HG02571 (cell line): ENCODE data around the gene AP4M1.
"Not testable (repeated sequence)": the region's sequence is repeated elsewhere in the genome, so short reads cannot be mapped to it uniquely, and the experiment has no call there.

ENCODE experiments used
- ATAC-seq: cut with Tn5 transposase; IDR thresholded peaks from one replicate; pipeline ENCODE4 v1.9.1; 2021; ENCODE audit warnings: mild to moderate bottlenecking, moderate library complexity; ENCODE audit not compliant: unreplicated experiment

The AP4M1 gene

DNA sequence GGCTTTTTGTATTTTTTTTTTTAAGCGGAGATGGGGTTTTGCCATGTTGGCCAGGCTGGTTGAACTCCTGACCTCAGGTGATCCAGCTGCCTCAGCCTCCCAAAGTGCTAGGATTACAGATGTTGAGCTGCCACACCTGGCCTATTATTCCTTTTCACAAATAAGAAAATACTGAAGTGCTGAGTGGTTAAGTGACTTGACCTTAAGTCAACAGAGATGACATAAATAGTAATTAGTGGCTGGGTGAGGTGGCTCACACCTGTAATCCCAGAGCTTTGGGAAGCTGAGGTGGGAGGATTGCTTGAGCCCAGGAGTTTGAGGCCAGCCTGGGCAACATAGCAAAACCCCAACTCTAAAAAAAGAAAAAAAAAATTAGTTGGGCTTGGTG lies 28.8 kb downstream of the AP4M1 start:
- ATAC-seq = not testable (repeated sequence)

DNA sequence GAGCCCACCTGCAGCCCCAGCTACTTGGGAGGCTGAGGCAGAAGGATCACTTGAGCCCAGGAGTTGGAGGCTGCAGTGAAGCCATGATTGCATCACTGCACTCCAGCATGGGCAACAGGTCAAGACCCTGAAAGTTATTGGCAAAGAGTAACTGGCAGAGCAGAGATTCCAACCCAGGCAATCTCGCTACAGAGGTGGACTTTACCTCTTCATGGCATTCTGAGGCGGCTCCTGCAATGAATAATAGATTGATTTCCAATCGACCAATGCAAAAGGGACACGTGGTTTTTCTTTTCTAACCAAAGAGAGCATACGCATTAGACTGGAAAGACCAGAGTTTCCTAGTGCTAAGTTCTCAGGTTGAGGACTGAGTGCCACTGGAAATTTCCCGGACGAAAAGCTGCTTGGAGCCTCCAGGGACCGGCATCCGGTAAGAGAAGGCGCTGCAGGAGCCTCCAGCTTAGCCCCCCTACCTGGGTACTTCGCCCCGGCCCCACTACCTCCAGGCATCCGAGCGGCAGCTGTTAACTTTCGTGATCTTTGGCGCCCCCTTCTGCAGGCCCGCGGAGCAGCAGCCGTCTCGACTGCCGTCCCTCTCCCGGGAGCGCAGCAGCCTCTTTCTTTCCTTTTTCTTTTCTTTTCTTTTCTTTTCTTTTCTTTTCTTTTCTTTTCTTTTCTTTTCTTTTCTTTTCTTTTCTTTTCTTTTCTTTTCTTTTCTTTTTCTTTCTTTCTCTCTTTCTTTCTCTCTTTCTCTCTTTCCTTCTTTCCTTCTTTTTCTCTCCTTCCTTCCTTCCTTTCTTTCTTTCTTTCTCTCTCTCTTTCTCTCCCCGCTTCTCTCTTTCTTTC lies 29.4 kb downstream of the AP4M1 start:
- no peak for ATAC-seq

DNA sequence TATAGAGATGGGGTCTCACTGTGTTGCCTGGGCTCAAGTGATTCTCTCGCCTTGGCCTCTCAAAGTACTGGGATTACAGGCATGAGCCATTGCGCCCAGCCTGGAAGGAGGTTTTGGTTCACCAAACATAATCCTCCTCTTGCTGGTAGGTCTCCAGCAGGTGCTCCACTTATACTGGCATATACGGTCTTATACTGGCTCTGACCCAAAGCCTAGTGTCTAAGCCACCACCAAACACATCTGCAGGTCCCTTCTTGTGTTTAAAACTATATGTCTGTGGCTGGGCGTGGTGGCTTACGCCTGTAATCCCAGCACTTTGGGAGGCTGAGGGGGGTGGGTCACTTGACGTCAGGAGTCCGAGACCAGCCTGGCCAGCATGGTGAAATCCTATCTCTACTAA lies 30.7 kb downstream of the AP4M1 start:
- no peak for ATAC-seq

DNA sequence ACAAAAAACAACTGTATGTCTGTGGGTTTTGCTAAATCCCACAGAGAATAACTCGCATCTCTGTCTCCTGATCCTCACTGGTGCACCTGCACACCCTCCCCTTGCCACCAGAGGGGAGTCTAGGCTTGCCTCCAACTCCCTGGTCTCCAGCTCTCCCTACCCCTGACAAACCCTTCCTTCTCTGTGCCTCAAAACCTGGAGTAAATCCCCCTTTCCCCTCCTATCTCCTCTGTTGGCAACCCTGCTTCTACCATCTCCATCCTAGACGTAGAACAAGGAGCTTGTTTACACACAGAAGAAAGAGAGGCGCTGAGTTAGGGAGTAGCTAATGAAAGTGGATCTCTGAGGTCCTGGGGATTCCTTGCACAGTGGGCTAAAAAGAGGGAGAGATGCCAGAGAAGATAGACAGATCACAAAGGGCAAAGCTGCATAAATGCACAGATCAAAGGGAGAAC lies 31.3 kb downstream of the AP4M1 start:
- ATAC-seq = no peak

DNA sequence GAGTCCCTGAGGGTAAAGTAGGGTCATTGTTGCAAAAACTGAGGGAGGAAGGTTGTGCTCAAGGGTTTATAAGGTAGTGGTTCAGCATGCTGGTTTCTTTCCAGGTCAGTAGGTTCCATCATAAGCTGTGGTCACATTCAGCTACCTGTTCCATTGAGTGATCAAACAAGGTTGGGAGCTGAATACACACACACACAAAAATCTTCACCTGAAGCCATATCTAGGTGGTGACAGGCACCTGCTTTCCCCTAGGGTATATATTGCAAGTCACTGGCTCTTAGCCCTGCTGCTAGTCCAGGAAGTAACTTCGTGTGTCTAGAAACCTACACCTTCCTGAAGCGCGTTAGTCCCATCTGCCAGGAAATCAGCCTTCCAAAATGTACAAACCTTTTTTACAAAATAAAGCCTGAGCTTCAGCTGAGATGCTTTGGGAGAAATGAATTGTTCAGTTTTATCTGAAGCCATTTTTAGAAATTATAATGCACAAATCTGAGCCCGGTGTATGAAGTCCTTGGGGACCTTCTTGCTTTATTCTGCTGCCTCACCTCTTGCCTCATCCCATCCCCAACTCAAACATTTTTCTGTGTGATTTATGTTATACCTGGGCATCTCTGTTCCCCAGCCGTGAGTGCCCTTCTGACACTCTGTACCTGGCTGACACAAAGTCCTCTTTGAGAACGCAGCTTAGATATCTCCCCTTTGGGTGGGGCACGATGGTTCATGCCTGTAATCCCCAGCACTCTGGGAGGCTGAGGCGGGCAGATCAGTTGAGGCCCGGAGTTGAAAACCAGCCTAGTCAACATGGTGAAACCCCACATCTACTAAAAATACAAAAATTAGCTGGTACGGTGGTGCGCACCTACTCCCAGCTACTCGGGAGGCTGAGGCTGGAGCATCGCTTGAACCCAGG lies 36.7 kb downstream of the AP4M1 start:
- no peak for ATAC-seq

DNA sequence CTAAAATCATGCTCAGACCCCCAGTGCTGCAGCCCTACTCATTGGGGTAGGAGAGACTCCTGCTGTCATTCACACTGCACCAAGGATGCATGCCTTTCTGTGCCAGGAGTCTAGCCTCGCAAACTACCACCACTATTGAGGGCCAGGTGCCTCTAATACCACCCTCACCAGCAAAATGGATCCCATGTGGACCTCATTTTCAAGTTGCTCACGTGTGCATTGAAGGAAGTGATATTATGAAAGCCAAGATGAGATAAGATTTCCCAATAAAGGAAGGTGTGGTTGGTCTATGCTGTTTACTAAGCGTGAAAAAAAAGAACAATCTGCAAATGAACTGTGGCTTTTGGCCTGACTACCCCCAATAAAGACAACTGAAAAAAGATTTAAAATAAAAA lies 40.1 kb downstream of the AP4M1 start:
- ATAC-seq = no peak

DNA sequence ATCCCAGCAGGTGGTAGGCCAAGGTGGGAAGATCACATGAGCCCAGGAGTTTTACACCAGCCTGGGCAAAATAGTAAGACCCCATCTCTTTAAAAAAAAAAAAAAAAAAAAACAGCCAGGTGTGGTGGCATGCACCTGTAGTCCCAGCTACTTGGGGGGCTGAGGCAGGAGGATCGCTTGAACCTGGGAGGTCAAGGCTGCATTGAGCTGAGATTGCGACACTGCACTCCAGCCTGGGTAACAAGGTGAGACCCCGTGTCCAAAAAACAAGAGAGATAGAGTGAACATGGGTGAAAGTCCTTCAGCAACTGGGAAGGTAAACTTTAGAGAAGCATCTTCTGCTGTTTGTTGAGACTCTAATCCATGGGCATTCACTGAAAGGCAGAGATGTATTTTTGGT lies 41.0 kb downstream of the AP4M1 start:
- ATAC-seq = no peak

DNA sequence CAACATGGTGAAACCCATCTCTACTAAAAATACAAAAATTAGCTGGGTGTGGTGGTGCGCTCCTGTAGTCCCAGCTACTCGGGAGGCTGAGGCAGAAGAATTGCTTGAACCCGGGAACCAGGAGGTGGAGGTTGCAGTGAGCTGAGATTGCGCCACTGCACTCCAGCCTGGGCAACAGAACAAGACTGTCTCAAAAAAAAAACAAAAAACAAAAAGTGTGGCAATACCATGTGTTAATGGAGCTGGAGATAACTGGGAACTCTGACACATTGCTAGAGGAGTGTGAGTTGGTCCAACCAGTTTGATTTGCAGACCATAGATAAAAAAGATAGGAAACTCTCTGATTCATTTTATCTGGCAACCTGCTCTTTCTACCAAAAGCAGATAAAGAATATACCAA lies 44.9 kb downstream of the AP4M1 start:
- ATAC-seq = not testable (repeated sequence)

DNA sequence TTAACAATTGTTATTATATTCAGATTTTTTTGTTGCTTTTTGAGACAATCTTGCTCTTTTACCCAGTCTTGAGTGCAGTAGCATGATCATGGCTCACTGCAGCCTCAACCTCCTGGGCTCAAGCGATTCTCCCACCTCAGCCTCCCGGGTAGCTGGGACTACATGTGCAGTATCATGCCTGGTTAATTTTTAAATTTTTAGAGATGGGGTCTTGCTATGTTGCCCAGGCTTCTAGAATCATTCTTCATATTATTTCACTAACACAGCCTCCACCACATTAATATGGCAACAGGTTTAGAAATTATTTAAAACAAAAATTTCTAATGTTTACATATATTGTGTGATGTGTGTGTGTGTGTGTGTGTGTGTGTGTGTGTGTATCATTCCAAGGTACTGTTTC lies 45.8 kb downstream of the AP4M1 start:
- no peak for ATAC-seq

DNA sequence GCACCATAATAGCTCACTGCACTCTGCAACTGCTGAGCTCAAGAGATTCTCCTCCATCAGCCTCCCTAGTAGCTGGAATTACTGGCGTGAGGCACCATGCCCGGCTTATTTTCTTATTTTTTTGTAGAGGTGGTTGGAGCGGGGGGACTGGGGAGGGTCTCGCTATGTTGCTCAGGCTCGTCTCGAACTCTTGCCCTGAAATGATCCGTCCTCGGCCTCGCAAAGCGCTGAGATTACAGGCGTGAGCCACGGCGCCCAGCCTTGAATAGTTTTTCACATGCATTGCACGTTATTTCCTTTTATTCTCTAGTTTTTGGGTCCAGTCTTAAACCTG lies 46.7 kb downstream of the AP4M1 start:
- ATAC-seq = no peak

DNA sequence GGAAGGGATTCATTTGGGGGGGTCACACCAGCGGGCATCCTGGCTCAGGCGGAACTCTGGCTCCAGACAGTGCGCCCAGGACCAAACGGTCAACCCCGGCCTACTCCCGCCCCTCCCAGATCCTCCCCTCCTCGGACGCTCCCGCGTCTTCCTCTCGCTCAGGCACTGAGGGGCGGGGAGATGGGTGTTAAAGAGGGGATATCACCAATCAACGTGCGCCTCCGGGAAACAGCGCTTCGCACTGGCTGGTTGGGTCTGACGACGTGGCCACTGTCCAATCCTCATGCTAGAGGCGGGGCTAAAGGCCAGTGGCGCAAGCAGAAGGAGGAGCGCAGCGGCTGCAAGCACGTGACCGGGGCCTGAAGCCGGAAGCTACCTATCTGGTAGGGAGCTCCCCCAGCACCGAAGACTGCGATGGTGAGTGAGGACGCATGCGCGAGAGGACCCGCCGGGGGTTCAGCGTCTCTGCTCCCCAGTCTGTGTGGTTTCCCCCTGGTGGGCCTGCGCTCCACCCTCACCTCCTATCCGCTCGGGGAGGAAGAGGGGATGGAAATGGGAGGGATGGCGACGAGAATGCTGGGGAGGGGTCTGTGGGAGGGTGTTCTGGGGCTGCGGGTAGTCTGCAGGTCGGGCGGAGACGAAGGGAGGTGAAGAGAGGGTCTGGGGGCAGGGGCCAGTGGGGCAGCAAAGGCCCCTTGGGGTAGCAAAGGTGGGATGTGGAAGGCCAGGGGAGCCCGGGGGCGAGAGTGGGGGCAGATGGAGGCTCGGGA lies 47.3 kb downstream of the AP4M1 start, which contains the start of gene LAMTOR4:
LAMTOR4 (plus strand) TSS at position 360 of the 770 bp plus-strand sequence; CDS start at position 415, 55 bp downstream.
- peak; percentile 98 for ATAC-seq

DNA sequence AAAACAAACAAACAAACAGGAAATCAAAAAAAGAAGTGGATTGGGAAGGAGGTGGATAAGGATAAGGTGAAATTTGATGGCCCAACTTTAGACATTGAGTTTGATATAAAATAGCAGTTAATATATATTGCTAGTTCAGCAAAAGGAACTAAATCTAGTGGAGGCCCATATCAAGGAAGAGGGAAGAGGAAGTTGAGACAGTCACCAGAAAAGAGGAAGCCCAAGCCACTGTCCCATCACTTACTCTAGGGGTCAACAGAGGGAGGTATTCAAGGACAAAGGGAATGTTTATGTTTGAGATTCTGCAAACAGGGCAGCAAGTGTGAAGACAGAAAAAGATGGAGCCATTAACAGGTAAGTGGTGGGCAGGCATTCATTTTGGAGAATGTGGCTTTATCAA lies 51.0 kb downstream of the AP4M1 start:
- no peak for ATAC-seq

DNA sequence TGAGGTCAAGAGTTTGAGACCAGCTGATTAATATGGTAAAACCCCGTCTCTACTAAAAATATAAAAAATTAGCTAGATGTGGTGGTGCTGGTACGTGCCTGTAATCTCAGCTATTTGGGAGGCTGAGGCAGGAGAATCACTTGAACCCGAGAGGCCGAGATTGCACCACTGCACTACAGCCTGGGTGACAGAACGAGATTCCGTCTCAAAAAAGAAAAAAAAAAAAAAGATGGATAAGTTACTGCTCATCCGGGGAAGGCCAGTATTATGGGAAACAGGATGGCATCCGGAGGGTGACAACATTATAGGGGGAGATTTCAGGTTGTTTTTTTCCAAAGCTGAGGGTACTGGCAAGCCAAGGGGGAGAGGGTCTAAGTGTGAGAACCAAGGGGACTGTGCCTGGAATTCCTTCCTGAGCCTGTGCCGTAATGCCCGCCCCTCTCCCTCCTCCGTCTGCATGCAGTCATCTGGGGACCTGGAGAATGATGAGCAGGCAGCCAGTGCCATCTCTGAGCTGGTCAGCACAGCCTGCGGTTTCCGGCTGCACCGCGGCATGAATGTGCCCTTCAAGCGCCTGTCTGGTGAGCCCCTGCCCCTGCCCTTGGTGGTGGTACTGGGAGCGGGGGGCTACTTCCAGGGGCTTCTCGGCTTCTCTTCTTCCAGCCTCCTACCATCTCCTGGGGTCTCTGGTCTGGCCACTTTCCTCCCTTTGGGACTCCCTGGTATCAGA lies 51.7 kb downstream of the AP4M1 start:
- ATAC-seq = no peak

DNA sequence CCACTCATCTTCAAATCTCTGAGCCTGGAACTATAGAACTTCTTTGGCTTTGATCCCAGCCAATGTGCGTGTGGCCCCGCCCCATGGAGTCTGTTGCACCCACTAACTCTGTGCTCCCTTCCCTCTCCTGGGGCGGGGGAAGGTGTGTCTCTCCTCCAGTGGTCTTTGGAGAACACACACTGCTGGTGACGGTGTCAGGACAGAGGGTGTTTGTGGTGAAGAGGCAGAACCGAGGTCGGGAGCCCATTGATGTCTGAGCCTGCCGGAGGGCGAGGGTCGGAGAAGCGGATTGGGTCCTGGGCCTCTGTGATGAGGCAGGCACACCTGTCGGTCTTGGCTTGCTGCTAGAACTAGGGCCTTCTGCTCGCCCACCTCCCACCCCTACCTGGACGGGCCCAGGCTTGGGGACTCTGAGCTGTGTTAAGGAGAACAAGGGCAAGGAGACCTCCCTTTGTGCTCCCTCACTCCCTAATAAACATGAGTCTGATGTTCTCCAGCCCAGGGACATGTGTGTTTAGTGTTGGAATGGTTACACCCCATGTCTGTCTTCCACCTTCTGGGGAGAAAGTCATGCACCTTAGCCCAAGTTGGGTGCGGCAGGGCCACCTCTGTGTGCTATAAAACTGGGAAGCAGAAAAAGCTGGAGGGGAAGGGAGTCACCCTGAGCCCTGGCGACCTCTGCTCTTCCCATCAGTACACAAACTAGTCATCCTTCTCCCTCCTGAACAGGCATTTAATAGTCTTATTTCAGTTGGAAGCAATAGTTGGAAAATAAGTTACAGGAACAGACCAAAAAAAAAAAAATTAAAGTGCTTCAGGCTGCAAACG lies 52.5 kb downstream of the AP4M1 start:
- ATAC-seq = no peak

DNA sequence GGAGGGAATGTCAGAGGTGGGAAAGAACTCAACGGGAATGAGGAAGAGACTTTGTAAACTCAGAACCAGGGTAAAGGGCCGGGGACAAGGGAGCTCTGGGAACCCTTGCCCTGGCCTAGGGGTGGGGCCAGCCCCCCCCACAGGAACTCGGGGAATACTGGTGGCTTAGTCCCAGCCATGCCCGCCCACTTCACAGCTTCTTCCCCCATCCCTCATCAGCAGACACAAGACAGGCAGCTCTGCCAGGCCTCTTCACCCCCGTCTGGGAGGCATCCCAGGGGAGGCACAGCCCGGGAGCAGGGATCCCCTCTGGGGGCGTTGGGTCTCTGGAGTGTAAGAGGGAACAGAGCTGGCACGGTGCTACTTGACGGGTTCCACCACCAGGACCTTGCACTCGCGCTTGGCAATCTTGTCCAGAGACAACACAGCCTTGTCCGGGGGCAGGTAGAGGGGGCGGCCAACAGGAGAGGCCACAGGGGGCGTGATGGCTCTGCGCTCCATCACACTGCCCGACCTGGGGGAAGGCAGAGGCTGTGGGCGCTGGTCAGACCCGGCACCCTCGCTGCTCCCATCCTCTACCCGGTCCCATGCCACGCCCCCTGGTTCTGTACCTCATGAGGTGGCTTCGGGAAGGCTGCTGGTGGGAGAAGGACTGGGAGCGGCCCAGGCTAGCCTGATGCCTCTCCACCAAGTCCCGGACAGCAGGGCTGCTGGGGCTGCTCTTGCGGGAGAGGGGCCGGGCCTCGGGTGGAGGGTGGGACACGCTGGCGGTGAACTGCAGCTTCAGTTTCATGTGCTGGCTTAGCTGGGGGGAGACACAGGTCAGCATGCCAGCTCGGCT lies 53.4 kb downstream of the AP4M1 start:
- no peak for ATAC-seq

DNA sequence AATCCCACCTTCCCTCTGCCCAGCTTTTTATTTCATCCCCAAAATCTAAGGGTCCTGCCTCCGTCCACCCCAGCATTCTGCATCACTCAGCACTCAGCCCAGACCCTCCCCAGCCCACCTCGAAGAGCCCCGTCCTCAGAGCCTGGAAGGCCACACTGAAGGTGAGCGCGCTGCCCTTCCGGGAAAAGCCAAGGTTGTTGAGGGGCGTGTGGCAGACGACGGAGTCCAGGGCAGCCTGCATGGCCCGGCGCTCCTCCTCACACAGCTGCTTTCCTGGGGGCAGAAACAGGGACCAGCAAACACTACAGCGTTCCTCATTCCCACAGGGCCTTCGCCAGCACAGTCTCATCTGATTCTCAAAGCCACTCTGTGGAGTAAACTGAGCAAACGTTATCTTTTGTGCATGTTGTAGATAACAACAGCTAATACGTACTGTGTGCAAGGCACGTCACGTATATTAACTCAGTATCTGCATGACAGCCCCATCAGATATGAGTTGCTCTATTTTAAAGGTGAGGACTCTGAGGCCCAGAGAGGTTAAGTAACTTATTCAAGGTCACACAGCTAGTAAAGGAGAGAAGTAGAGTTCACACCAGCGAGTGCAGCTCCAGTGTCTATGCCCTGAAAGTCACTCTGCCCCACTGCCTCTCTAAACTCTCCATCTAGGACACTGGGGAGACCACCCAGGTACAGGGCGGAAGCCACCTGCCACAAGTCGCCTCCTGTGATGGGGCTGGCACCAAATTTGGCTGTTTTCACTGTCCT lies 54.3 kb downstream of the AP4M1 start:
- ATAC-seq = no peak

DNA sequence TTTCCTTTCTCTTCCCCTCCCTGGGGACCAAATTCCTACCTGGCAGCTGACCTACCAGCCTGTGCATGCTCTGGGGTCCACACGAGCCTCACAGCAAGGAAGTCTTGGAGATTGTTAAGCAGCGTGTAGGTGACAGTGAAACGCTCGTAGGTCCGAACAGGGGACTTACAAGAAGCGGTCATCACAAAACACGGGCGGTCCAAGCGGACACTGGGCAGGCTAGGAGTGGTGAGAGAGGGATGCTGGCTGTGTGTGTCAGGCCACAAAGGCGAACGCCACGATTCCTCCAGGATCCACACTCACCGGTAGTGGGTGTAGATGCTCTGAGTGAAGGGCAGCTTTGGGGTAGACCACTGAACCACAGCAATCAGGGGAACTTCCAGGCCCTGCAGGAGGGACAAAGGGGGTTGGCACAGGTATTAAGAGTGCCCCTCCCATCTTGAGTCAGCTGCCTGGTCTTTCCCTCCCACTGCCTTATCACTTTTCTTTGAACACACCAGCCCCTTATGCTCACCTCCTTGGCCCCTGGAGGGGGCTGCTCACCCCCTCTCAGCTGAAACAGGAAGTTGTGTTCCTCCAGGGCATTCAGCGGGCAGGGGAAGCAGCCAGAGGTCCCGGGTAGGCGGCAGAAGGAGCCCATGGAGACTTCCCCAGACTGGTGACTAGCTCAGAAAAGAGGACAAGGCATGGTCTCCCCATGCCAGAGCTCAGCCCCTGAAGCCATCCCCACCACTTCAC lies 55.1 kb downstream of the AP4M1 start:
- no peak for ATAC-seq

DNA sequence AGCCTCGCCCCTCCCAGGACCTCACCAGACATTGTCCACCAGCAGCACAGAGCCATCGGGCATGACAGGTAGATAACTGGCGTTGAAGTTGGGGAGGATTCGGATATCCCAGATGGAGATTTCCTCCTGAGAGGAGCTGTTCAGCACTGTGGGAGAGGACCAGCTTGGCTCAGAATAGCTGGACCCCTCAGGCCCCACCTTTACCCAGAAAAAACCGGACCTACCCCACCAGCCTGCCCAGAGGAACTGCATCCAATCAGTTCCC lies 55.6 kb downstream of the AP4M1 start:
- ATAC-seq = no peak
